ENCODE results near the gene CLDN24. TPM values are rescaled to one million over a fixed set of nuclear protein-coding genes. Genes with fewer than 3 reads are reported as not detected.

CLDN24 gene
- total RNA-seq, 1 experiment from 2014 or later, result not detected

DNA sequence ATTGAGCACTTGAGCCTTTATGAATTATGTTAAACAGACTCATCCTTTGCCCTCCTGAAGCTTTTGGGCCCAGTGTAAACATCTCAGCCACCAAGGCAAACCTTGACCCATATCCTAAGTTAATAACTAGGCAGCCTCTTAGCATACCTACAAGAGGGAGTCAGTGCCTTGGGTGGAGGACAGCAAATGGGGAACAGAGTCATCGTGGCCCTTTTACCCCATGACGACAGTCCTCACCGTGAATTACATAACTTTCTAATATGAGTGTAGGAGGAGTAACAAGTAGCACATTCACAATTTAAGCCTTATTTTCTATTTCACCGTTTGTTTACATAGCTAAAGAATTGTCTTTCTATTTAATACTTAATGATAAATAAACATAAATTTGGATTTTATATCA, 18.9 kb downstream of the CLDN24 start (continued):
- TF ChIP-seq, protein P1, sequence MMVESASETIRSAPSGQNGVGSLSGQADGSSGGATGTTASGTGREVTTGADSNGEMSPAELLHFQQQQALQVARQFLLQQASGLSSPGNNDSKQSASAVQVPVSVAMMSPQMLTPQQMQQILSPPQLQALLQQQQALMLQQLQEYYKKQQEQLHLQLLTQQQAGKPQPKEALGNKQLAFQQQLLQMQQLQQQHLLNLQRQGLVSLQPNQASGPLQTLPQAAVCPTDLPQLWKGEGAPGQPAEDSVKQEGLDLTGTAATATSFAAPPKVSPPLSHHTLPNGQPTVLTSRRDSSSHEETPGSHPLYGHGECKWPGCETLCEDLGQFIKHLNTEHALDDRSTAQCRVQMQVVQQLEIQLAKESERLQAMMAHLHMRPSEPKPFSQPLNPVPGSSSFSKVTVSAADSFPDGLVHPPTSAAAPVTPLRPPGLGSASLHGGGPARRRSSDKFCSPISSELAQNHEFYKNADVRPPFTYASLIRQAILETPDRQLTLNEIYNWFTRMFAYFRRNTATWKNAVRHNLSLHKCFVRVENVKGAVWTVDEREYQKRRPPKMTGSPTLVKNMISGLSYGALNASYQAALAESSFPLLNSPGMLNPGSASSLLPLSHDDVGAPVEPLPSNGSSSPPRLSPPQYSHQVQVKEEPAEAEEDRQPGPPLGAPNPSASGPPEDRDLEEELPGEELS (CRISPR knock-in tag; IDR thresholded peaks at IDR 0.05), result no peak

DNA sequence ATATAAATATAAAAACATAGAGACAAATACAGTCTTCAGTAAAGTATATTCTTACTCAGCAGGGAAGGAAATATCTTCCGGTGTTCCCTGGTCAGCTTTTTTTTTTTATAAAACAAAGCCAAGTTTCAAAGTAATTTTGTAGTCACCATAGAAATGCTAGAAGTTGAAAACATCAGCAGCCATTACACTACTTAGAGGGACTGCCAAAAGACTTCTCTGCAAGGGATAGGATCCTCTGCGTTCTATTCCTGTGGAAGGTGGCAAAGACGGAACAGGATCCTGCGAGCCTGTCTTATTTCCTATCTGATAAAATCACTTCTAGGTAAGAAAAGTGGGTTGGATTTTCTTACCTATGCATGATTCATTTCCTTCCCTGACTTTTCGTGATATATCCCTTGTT, 21.6 kb downstream of the CLDN24 start:
- CTCF ChIA-PET, result no interaction called here

DNA sequence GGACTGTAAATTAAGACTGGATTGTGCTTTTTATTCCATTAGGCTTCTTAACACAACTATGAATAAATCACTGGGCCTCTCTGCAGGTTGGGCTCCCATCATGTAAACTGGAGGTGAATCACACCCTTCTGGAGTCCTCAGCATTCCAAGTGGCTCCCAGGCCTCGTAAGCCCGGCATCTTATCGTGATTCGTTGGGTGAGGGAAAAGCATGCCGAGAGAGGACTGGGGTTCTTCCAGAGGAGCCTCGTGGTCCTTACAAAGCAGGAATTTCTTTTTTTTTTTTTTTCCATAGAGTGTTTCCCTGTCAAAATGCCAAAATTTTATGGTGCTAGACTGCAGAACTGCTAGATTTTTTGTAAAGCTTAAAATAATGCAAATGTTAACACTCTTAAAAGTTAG, 22.2 kb downstream of the CLDN24 start:
- Mint-ChIP-seq H3K4me1 (no peaks in the 10 kb centered on the region), H3K9me3 (no peaks in the 10 kb centered on the region), H3K36me3 (peaks cover 49% of the 10 kb centered on the region), H3K4me3 (no peak overlapping the region), H3K27ac (no peak overlapping the region), H3K27me3 (ENCODE audit: low read depth) (no peaks in the 10 kb centered on the region)
- ChIA-PET POLR2A (no interaction called here), CTCF (no interaction called here)
- DNase-seq (ENCODE audit: low spot score) (no peak), ATAC-seq (peak; percentile 53)
- TF ChIP-seq, protein P2, sequence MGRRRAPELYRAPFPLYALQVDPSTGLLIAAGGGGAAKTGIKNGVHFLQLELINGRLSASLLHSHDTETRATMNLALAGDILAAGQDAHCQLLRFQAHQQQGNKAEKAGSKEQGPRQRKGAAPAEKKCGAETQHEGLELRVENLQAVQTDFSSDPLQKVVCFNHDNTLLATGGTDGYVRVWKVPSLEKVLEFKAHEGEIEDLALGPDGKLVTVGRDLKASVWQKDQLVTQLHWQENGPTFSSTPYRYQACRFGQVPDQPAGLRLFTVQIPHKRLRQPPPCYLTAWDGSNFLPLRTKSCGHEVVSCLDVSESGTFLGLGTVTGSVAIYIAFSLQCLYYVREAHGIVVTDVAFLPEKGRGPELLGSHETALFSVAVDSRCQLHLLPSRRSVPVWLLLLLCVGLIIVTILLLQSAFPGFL (CRISPR knock-in tag; IDR thresholded peaks at IDR 0.05; ENCODE audit: borderline replicate concordance), result no peak
- TF ChIP-seq GRHL2 (CRISPR knock-in tag; IDR thresholded peaks at IDR 0.05; ENCODE audit: insufficient replicate concordance, severe bottlenecking) (no peak), NFYB (CRISPR knock-in tag; conservative IDR thresholded peaks at IDR 0.05; ENCODE audit: low read depth) (no peak), NR1H2 (CRISPR knock-in tag; IDR thresholded peaks at IDR 0.05) (no peak), NFATC4 (CRISPR knock-in tag; IDR thresholded peaks at IDR 0.05) (no peak), ZNF423 (CRISPR knock-in tag; IDR thresholded peaks at IDR 0.05) (no peak), TEAD4 (CRISPR knock-in tag; IDR thresholded peaks at IDR 0.05) (no peak), FOXK1 (CRISPR knock-in tag; IDR thresholded peaks at IDR 0.05) (no peak), ZNF416 (CRISPR knock-in tag; IDR thresholded peaks at IDR 0.05) (no peak)
- TF ChIP-seq, protein P3, sequence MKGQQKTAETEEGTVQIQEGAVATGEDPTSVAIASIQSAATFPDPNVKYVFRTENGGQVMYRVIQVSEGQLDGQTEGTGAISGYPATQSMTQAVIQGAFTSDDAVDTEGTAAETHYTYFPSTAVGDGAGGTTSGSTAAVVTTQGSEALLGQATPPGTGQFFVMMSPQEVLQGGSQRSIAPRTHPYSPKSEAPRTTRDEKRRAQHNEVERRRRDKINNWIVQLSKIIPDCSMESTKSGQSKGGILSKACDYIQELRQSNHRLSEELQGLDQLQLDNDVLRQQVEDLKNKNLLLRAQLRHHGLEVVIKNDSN (CRISPR knock-in tag; IDR thresholded peaks at IDR 0.05), result no peak

More for the DNA sequence above, 21.6 kb downstream of the CLDN24 start:
- Mint-ChIP-seq H3K4me3 (no peak overlapping the region), H3K27ac (no peak overlapping the region), H3K4me1 (no peaks in the 10 kb centered on the region), H3K36me3 (peaks cover 44% of the 10 kb centered on the region), H3K27me3 (ENCODE audit: low read depth) (no peaks in the 10 kb centered on the region), H3K9me3 (no peaks in the 10 kb centered on the region)
- POLR2A ChIA-PET, result no interaction called here
- TF ChIP-seq KAT7 (CRISPR knock-in tag; IDR thresholded peaks at IDR 0.05; ENCODE audit: borderline replicate concordance) (no peak), ETV6 (CRISPR knock-in tag; IDR thresholded peaks at IDR 0.05) (no peak), ZNF671 (CRISPR knock-in tag; IDR thresholded peaks at IDR 0.05) (no peak), SP1 (CRISPR knock-in tag; conservative IDR thresholded peaks at IDR 0.05) (no peak), ZNF121 (CRISPR knock-in tag; IDR thresholded peaks at IDR 0.05) (no peak), EMX1 (CRISPR knock-in tag; IDR thresholded peaks at IDR 0.05) (no peak), RELA (CRISPR knock-in tag; IDR thresholded peaks at IDR 0.05; ENCODE audit: borderline replicate concordance) (no peak)
- TF ChIP-seq, protein P4, sequence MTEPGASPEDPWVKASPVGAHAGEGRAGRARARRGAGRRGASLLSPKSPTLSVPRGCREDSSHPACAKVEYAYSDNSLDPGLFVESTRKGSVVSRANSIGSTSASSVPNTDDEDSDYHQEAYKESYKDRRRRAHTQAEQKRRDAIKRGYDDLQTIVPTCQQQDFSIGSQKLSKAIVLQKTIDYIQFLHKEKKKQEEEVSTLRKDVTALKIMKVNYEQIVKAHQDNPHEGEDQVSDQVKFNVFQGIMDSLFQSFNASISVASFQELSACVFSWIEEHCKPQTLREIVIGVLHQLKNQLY (CRISPR knock-in tag; IDR thresholded peaks at IDR 0.05), result no peak
- TF ChIP-seq, protein P2 (CRISPR knock-in tag; IDR thresholded peaks at IDR 0.05; ENCODE audit: borderline replicate concordance), result no peak
- TF ChIP-seq, protein P3 (CRISPR knock-in tag; IDR thresholded peaks at IDR 0.05), result no peak
- TF ChIP-seq, protein P5, sequence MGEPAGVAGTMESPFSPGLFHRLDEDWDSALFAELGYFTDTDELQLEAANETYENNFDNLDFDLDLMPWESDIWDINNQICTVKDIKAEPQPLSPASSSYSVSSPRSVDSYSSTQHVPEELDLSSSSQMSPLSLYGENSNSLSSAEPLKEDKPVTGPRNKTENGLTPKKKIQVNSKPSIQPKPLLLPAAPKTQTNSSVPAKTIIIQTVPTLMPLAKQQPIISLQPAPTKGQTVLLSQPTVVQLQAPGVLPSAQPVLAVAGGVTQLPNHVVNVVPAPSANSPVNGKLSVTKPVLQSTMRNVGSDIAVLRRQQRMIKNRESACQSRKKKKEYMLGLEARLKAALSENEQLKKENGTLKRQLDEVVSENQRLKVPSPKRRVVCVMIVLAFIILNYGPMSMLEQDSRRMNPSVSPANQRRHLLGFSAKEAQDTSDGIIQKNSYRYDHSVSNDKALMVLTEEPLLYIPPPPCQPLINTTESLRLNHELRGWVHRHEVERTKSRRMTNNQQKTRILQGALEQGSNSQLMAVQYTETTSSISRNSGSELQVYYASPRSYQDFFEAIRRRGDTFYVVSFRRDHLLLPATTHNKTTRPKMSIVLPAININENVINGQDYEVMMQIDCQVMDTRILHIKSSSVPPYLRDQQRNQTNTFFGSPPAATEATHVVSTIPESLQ (CRISPR knock-in tag; IDR thresholded peaks at IDR 0.05), result no peak
- TF ChIP-seq, protein P6, sequence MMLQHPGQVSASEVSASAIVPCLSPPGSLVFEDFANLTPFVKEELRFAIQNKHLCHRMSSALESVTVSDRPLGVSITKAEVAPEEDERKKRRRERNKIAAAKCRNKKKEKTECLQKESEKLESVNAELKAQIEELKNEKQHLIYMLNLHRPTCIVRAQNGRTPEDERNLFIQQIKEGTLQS (CRISPR knock-in tag; conservative IDR thresholded peaks at IDR 0.05), result no peak
- TF ChIP-seq, protein P7, sequence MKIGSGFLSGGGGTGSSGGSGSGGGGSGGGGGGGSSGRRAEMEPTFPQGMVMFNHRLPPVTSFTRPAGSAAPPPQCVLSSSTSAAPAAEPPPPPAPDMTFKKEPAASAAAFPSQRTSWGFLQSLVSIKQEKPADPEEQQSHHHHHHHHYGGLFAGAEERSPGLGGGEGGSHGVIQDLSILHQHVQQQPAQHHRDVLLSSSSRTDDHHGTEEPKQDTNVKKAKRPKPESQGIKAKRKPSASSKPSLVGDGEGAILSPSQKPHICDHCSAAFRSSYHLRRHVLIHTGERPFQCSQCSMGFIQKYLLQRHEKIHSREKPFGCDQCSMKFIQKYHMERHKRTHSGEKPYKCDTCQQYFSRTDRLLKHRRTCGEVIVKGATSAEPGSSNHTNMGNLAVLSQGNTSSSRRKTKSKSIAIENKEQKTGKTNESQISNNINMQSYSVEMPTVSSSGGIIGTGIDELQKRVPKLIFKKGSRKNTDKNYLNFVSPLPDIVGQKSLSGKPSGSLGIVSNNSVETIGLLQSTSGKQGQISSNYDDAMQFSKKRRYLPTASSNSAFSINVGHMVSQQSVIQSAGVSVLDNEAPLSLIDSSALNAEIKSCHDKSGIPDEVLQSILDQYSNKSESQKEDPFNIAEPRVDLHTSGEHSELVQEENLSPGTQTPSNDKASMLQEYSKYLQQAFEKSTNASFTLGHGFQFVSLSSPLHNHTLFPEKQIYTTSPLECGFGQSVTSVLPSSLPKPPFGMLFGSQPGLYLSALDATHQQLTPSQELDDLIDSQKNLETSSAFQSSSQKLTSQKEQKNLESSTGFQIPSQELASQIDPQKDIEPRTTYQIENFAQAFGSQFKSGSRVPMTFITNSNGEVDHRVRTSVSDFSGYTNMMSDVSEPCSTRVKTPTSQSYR (CRISPR knock-in tag; IDR thresholded peaks at IDR 0.05), result no peak
- no peak for ATAC-seq
- DNase-seq (ENCODE audit: low spot score), result no peak
